ENCODE data around the gene CRMP1.

CRMP1 gene

DNA sequence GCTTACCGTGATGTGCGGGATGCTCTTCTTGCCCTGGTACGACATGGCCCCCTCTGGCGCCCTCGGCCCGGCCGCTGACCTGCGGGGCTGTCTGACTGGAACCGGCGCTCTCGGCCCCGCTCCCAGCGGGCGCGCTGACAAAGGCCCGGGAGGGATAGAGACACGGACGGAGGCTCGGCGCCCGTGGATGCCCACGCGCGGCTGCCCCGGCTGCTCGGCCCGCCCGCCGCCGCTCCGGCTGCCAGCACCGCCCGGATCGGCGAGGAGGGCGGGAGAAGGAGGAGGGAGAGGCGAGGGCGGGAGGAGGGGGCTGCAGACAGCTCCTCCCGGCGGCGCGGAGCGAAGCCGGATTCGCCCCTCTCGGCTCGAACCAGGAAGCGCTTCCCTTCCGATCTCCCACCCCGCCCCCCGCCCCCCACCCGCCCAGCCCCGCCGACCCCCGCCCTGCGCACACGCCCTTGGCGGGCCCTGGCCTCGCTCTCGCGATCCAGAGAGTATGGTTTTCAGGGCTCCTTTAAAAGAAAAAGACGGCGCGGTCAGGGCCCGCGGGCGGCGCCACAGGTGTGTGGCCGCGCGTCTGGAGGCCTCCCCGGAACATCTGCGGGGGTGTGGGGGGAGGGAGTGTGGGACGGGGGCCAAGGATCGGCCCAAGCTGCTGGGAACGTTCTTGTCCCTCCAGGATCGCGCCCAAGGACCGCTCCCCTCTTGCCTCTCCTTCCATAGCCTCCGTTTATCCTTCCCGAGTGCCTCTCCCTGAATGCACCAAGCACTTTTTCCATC, 4.5 kb downstream of the CRMP1 start:
- DNase-seq (ENCODE audit: low spot score) = no peak

DNA sequence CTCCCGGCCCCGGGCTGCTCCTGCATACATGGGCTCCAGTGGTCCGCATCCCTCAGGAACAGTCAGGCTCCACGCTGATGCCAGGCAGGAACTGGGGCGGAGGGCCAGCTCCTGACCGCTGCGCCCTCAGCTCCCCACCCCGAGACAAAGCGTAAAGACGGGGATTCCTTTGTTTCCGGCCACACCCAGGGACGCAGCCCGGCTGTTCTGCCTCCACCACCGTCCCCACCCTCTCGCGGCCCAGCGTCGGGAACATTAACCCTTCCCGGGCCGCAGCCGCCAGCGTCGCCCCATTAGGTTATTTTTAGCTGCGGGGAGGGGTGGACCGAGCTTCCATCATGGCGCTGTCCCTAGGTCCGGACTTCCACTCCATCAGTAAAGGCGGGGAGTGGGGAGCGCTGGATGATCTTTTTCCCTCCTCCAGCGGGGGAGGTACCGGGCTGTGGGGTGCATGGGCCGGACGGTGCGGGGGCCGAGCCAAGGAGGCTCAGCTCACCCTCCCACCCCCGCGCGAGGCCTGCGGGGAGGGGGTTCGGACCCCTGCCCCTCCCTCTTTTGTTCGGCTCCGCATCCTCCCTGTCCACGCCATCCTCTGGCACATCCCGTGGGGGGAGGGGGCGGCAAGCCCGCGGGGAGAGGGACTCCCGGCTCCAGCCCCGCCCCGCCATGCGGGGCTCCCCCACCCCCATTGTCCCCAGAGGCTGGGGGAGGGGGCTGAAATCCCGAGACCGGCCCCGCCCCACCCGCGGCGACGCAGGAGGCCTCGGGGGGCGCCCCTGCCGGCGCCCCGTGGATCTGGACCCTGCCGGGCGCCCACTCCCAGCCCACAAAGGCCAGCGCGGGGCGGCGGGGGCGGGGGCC, 5.3 kb downstream of the CRMP1 start:
- DNase-seq (ENCODE audit: low spot score) = no peak

DNA sequence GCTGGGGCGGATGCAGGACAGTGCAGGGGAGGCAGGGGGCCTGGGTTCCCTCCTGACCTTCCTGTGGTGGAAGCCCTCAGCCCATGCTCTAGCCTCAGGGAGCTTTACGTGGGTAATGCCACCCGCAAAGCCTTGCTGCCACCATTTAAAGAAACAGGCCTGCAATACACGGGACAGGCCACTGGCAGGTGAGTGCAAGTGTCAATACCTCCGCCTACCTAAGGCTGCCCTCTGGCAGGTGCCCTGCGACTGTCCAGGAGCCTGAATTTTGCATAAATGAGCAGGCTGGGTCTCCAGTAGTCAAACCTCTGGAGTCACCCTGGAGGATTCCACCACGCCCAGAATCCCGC, 5.9 kb downstream of the CRMP1 start:
- no peak for DNase-seq (ENCODE audit: low spot score)

DNA sequence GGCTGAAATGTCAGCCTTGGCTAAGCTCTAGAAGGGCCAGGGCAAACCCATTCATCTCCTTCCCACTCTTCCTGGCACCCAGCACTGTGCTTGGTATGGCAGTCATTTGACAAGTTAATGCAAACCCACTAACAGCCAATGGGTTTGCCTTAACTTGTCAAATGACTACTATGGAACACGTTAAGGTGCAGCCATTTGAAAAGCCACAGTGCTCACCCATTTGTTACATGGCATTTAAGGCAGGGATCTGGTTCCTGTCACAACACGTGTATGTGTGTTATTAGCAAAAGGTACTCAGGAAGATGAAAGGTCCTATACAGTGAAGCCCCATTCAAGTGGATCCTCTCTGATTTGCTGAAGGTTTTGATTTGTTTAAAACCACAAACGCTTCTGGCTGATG, 7.2 kb downstream of the CRMP1 start:
- DNase-seq (ENCODE audit: low spot score) = no peak

- no peak for DNase-seq (ENCODE audit: low spot score)
Observed at GRCh38 chr4:5884796-5885195, 8.1 kb downstream of the CRMP1 start.

- no peak for DNase-seq (ENCODE audit: low spot score)
Observed at GRCh38 chr4:5883916-5884315, 9.0 kb downstream of the CRMP1 start.

DNA sequence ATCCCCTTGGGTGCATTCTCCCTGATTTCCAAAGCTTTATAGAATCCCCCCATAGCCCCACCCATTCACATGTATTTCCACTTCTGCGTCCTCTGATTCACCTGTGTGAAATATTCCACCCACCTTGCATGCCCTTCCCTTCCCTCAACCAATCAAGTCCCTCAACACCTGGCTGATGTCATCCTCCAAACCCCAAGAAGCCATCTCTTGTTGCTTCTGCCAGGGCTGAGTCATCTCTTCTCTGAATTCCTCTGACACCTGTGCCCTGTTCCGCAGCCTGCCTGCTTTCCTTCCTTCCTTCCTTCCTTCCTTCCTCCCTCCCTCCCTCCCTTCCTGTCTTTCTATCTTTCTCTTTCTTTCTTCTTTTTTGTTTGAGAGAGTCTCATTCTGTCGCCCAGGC, 9.9 kb downstream of the CRMP1 start:
- no peak for DNase-seq (ENCODE audit: low spot score)

- no peak for DNase-seq (ENCODE audit: low spot score)
Observed at GRCh38 chr4:5881340-5881739, 11.5 kb downstream of the CRMP1 start.

DNA sequence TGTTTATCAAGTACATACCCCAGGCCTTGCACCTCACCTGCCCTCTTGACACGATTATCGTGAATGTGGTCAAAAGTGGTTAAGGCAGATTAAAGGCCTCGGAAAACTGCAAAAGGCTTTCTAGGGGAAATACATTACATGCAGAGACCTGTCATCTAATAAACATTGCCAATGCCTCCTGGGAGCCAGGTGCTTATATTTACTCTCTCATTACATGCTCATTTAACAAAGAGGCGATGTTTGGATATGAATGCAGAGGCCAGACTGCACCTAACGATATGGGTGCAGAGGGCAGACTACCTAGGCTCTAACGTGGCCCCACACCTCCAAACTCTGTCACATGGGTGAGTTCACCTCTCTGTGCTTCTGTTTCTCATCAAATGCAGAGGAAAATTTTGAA, 14.5 kb downstream of the CRMP1 start:
- DNase-seq (ENCODE audit: low spot score) = no peak

DNA sequence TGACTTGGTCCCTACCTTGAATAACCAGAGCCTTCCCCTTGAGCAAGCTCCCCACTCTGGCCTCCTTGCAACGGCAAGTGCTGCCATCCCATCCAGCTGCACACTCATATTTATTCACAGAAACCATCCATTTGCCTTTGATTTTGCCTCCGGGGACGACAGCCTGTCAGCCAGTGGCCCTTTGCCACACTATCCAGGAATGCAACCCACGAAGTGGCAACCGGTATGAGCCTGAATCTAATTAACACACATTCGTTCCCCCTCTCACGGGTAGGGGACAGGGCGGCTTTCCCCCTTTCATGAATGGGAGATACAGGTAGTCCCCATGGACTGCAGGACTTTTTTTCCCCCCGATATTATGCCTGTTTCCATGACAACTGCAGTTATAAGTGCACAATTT, 15.5 kb downstream of the CRMP1 start:
- DNase-seq (ENCODE audit: low spot score) = no peak

- no peak for DNase-seq (ENCODE audit: low spot score)
Observed at GRCh38 chr4:5874811-5875449, 18.0 kb downstream of the CRMP1 start.

- DNase-seq (ENCODE audit: low spot score) = no peak
Observed at GRCh38 chr4:5870701-5871100, 22.2 kb downstream of the CRMP1 start.

DNA sequence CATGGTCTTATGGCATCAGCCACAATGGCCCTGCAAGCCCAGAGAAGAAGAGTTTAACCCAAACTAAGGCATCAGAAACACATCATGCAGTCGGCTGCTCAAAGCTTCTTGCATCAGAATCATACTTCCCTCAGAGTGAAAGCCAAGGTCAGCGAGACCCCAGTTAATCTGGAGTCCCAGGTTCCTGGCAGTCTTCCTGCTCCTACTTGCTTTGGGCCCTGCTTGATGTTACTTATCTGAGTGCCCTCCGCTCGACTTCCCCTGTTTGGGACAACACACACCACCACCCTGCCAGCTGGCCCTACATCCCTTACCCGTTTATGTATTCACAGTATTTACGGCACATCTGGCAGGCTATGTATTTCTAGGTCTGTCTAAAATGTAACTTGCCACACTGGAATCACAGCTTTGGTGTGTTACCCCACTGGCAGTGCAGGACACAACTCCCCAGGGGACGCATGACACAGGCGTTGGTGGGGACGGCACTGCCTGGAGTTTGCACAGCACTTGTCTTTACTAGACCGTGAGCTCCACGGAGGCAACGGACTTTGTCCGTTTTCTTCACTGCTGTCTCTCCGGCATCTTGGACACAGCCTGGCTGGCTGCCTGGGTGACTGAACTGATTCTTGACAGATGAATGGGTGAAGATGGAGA, 22.8 kb downstream of the CRMP1 start:
- no peak for DNase-seq (ENCODE audit: low spot score)

GRCh38 chr4:5867866-5868265, 25.0 kb downstream of the CRMP1 start:
- no peak for DNase-seq (ENCODE audit: low spot score)

DNA sequence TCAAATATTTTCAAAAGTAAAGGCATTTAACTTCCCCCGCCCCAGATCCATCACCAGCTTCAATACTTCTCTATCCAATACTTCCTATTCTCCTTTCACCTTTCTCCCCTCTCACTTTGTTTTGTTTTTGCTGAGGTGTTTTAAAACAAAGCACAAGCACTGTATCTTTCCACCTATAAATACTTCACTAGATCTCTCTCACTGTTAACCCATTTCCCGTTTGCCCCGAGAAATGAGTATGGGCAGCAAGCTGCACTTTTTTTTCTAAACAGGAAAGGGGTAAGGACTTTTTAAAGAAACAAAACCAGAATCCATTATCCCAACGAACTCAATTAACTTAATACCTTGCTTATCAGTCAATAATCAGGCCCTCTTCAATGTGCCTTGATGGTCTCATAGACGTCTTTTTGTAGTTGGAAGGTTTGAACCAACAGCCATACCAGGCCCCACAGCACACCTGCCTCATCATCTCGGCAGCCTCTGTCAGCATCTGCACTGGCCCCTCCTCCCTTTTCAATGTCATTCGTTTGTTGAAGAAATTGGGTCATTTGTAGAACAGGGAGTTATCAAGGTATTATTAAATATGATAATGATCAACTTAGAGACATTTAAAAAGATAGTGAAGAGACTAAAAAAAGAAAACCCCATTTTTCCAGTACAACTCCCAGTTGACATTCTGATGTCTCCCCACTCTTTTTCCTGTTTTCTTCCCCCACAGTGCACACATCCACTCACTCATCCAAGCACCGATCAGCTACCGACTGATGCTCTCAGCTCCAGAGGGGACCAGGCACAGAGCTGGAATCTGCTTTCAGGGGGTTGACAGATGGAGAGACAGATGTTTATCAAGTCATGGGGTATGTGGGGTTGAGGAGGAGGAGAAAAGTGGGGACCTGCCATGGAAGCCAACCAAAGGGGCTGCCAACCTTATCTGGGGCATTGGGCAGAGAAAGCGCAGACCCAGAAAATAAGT, 25.8 kb downstream of the CRMP1 start:
- DNase-seq (ENCODE audit: low spot score) = no peak

DNA sequence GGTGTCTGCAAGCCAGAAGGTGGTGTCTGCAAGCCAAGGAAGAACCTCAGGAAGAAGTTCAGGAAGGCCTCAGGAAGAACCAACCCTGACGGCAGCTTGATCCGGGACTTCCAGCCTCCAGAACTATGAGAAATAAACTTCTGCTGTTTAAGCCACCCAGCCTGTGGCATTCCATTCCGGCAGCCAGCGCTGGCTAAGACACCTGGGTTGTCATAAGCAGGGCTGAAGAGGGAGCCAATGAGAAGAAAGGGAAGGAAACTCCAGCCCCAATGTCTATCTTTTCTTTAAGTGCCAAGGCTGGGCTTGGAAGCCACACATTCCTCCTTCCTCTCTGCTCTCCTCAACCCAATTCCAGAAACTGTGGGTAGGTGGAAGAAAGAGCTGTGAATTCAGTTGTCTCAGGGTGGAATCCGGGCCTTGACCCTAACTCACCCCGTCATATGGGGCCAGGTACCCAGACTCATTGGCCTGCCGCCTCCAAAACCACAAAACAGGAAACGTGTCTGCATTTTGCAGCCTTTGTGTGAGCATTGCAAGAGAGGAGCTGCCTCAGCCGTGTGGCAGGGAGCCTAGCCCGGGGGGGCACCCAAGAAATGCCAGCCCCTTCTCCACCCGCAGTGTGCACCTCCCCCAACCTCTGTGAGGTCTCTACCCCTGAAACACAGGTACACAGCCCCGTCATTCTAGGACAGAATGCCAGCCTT, 26.8 kb downstream of the CRMP1 start:
- DNase-seq (ENCODE audit: low spot score) = no peak

DNA sequence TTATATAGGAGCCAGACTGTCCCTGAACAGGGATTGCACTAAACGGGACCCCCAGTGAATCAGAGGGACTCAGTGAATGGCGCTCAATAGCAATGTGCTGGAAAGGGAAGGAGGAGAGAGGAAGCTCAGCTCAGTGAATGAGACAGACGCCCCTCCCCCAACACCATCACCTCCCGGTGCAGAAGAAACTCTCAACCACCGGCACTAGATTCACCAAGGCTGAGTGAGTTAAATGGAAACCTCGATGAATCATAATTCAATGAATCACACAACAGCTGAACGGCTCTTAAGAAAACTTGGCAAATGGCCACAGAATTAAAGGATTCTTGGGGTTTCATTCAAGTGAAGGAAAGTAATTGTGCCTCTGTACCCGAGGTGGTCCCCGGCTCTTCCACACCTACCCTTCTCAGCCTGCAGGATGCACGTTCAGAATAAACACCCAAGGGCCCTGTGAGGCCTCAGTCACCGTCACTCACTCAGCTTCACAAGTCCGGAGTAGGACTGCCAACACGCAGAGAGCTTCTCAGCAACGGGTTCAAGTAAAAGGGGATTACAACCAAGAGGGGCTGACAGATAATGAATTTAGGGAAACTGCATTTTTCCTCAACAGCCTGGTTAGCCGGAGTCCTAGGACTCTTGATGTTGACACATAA, 29.3 kb downstream of the CRMP1 start:
- DNase-seq (ENCODE audit: low spot score) = peak; percentile 37

GRCh38 chr4:5858020-5858769, 34.7 kb downstream of the CRMP1 start:
- DNase-seq (ENCODE audit: low spot score) = no peak

- no peak for DNase-seq (ENCODE audit: low spot score)
Observed at GRCh38 chr4:5857199-5857598, 35.7 kb downstream of the CRMP1 start.
